K562 (cell line): ENCODE measurements around the gene HAUS6. TPM values are rescaled to one million over a fixed set of nuclear protein-coding genes. Genes with fewer than 3 reads are reported as not detected.
A peak's percentile ranks its signal among the peaks of the same experiment; 100 is the strongest.

Experiments
- ATAC-seq: fragments of 200-7000 bp; cut with Tn5 transposase; 3 replicates; pipeline ENCODE4 v1.9.1; 2020; ENCODE audit warnings: moderate library complexity
- Bru-seq: library from RNA; stranded (reverse); fragments of 400-500 nt; gene quantifications from one replicate; lab custom pipeline; 2021; lab: Mats Ljungman, UMichigan
- BruChase-seq, 2 experiments: library from RNA; stranded (reverse); fragments of 400-500 nt; gene quantifications; one replicate each; lab custom pipeline; 2021; lab: Mats Ljungman, UMichigan
- BruUV-seq: library from RNA; stranded (reverse); fragments of 400-500 nt; replicated peaks from 2 replicates; lab custom pipeline; 2021; lab: Mats Ljungman, UMichigan
- CTCF ChIA-PET: fragments of 300-600 bp; formaldehyde crosslinking; extraction: SDS; loops from one replicate; lab custom pipeline; 2021; ENCODE audit warnings: low intra/inter-chr PET ratio; lab: Yijun Ruan, JAX
- POLR2A ChIA-PET: fragments of 300-600, 350-650 bp; sonication (Branson Sonifier 250); formaldehyde crosslinking; extraction: SDS; loops from one replicate; lab custom pipeline; 2021; ENCODE audit warnings: antibody characterized with exemption, inconsistent platforms; lab: Yijun Ruan, JAX
- DNase-seq, 4 experiments: peaks; one replicate each; pipeline versions ENCODE4 v3.0.0 to v3.0.0-alpha.2; 2011 to 2018; ENCODE audit warnings: low spot score in 3 of 4, mixed read lengths in 3 of 4; ENCODE audit errors: extremely low read depth in 1 of 4
- FAIRE-seq: peaks from 2 replicates; lab custom pipeline; 2011; peaks lifted over from hg19 to GRCh38; lab: Jason Lieb, UNC
- H2AFZ ChIP-seq: 2 replicates; pipeline ENCODE4 v1.6.0; 2011; ENCODE audit warnings: low read depth, low read length, control low read depth, inconsistent platforms
- H3K27ac ChIP-seq: fragments of 200-600 bp; 3 replicates; pipeline ENCODE4 v1.8.0; 2011; ENCODE audit warnings: low read depth, mild to moderate bottlenecking, control low read depth, inconsistent platforms, low read length, moderate library complexity, mixed read lengths; ENCODE audit errors: extremely low read depth
- H3K27me3 ChIP-seq, 2 experiments: fragments of 300-600 bp in 1 of 2; 2 replicates in 1 of 2; 3 replicates in 1 of 2; pipeline versions ENCODE4 v1.6.0 to v1.8.0; 2011; ENCODE audit warnings: inconsistent platforms in 2 of 2, low read length in 2 of 2, mild to moderate bottlenecking in 1 of 2, mixed read lengths in 1 of 2, moderate library complexity in 1 of 2; ENCODE audit not compliant: control insufficient read depth in 2 of 2, insufficient read depth in 2 of 2
- H3K36me3 ChIP-seq: fragments of 300-600 bp; 3 replicates; pipeline ENCODE4 v1.8.0; 2011; ENCODE audit warnings: mild to moderate bottlenecking, low read length, inconsistent platforms; ENCODE audit not compliant: control insufficient read depth, insufficient read depth
- H3K4me1 ChIP-seq, 2 experiments: fragments of 200-600 bp in 1 of 2; replicated peaks in 1 of 2; 2 replicates in 1 of 2; 3 replicates in 1 of 2; pipeline versions ENCODE4 v1.5.1 to v1.8.0; 2011; ENCODE audit warnings: inconsistent platforms in 2 of 2, low read length in 2 of 2, mild to moderate bottlenecking in 1 of 2, mixed read lengths in 1 of 2, moderate library complexity in 1 of 2; ENCODE audit not compliant: control insufficient read depth in 2 of 2, insufficient read depth in 2 of 2
- H3K4me2 ChIP-seq: 2 replicates; pipeline ENCODE4 v1.6.1; 2011; ENCODE audit warnings: low read length, control low read depth, inconsistent platforms, mixed read lengths; ENCODE audit not compliant: insufficient read depth
- H3K4me3 ChIP-seq: fragments of 200-600 bp; sonication (generic), shearing (Covaris generic); 2 replicates; pipeline ENCODE4 v1.5.1; 2016; ENCODE audit warnings: control low read depth, inconsistent platforms
- H3K79me2 ChIP-seq: fragments of 200-600 bp; 3 replicates; pipeline ENCODE4 v1.8.0; 2011; ENCODE audit warnings: low read length, inconsistent platforms; ENCODE audit not compliant: control insufficient read depth, insufficient read depth
- H3K9ac ChIP-seq, 2 experiments: 2 replicates each; pipeline versions ENCODE4 v1.6.0 to v1.6.1; 2011; ENCODE audit warnings: low read depth in 2 of 2, low read length in 2 of 2, control low read depth in 1 of 2, inconsistent platforms in 1 of 2, mild to moderate bottlenecking in 1 of 2, mixed read lengths in 1 of 2; ENCODE audit not compliant: insufficient read depth in 1 of 2
- H3K9me1 ChIP-seq: one replicate; pipeline ENCODE4 v1.6.0; 2011; ENCODE audit warnings: inconsistent platforms, mild to moderate bottlenecking, low read length, moderate library complexity; ENCODE audit not compliant: control insufficient read depth, insufficient read depth
- H3K9me3 ChIP-seq: replicated peaks from 2 replicates; pipeline ENCODE4 v1.5.1; 2011; ENCODE audit warnings: low read depth, low read length, inconsistent platforms; ENCODE audit not compliant: control insufficient read depth, insufficient read depth
- H4K20me1 ChIP-seq: replicated peaks from 2 replicates; pipeline ENCODE4 v1.6.1; 2011; ENCODE audit warnings: low read length, inconsistent platforms, mixed read lengths; ENCODE audit not compliant: control insufficient read depth, insufficient read depth
- GATA2 ChIP-seq: sonication (generic); formaldehyde crosslinking; IDR thresholded peaks from 2 replicates; pipeline ENCODE4 v1.4.0; 2020; ENCODE audit warnings: mild to moderate bottlenecking, missing genetic modification reagents
- HLTF ChIP-seq: fragments of 450-650 bp; IDR thresholded peaks from 2 replicates; pipeline ENCODE4 v1.6.1; 2016
- POLR2AphosphoS5 ChIP-seq: IDR thresholded peaks from 2 replicates; pipeline ENCODE4 v1.6.1; 2011; ENCODE audit warnings: mild to moderate bottlenecking, low read depth, low read length, moderate library complexity; ENCODE audit not compliant: control insufficient read depth, insufficient read depth
- ZBED1 ChIP-seq: IDR thresholded peaks from 2 replicates; pipeline ENCODE4 v1.6.1; 2014
- ZBTB9 ChIP-seq: fragments of 450-650 bp; formaldehyde crosslinking; IDR thresholded peaks from 2 replicates; pipeline ENCODE4 v1.4.0; 2020; ENCODE audit warnings: mild to moderate bottlenecking, moderate library complexity
- ZFP1 ChIP-seq: fragments of 450-650 bp; formaldehyde crosslinking; IDR thresholded peaks from 2 replicates; pipeline ENCODE4 v1.4.0; 2020; ENCODE audit warnings: mild to moderate bottlenecking, mixed read lengths
- ZNF124 ChIP-seq: sonication (generic); formaldehyde crosslinking; IDR thresholded peaks from 2 replicates; pipeline ENCODE4 v1.8.1; 2022; ENCODE audit warnings: missing genetic modification reagents
- ZNF347 ChIP-seq: fragments of 450-650 bp; formaldehyde crosslinking; IDR thresholded peaks from 2 replicates; pipeline ENCODE4 v1.4.0; 2020; ENCODE audit warnings: low read depth, mild to moderate bottlenecking, moderate library complexity
- ZNF583 ChIP-seq: fragments of 250-450 bp; sonication (Bioruptor Pico); IDR thresholded peaks from 2 replicates; pipeline ENCODE4 v1.4.0; 2020
- WGBS: fragments of 100-300 bp; shearing (Covaris generic); methylation state at CpG from one replicate; pipeline ENCODE4 v1.1.6; 2016; ENCODE audit warnings: low coverage, mixed read lengths; ENCODE audit not compliant: insufficient coverage; ENCODE audit errors: missing lambda C conversion rate; 5-methylcytosine and 5-hydroxymethylcytosine counted together
- in situ Hi-C: fragments of 300-500 bp; cut with MboI; formaldehyde crosslinking; loops from 4 replicates; pipeline ENCODE4 v1.15.0; 2018; ENCODE audit warnings: inconsistent platforms, mixed read lengths
- intact Hi-C: fragments of 100-400 bp; cut with micrococcal nuclease; formaldehyde crosslinking; loops from 2 replicates; pipeline ENCODE4 v1.14.2; 2022
- long read RNA-seq, 3 experiments: library from polyadenylated mRNA in 2 of 3; library from RNA in 1 of 3; unstranded in 2 of 3; stranded (forward) in 1 of 3; transcript quantifications; one replicate each; pipeline ENCODE4 v2.0.0, GENCODE V29; 2019 to 2022
- polyA minus RNA-seq, 3 experiments: library from RNA; depleted of rRNA, polyadenylated mRNA; stranded (reverse); fragments of >200 nt; gene quantifications; 2 replicates each; pipeline ENCODE4 v1.2.3, GENCODE V29; 2011
- polyA plus RNA-seq, 8 experiments: library from polyadenylated mRNA; depleted of rRNA in 4 of 8; stranded (reverse) in 5 of 8; unstranded in 3 of 8; fragments of >200 nt; fragmentation: Nextera tagmentation in 2 of 8; fragmentation: Illumina TruSeq in 1 of 8; extraction: Ambion mirVana in 2 of 8; extraction: Trizol in 1 of 8; gene quantifications; 2 replicates each; pipeline versions ENCODE4 v1.2.1 to v1.2.3, GENCODE V29; 2011 to 2014; ENCODE audit warnings: inconsistent platforms in 1 of 8, missing spikeins in 1 of 8
- total RNA-seq, 7 experiments: library from RNA; depleted of rRNA in 6 of 7; stranded (reverse); fragments of >200 nt in 6 of 7; fragmentation: Illumina TruSeq in 2 of 7; extraction: Trizol in 2 of 7; gene quantifications; 2 replicates each; pipeline versions ENCODE4 v1.2.1 to v1.2.3, GENCODE V29; 2011 to 2021; ENCODE audit warnings: low replicate concordance in 1 of 7
- TF ChIP-seq, protein P1 (sequence below): fragments of 250-450 bp; sonication (Bioruptor Pico); IDR thresholded peaks from 2 replicates; pipeline ENCODE4 v1.8.0; 2022; ENCODE audit warnings: inconsistent platforms

Gene HAUS6, protein sequence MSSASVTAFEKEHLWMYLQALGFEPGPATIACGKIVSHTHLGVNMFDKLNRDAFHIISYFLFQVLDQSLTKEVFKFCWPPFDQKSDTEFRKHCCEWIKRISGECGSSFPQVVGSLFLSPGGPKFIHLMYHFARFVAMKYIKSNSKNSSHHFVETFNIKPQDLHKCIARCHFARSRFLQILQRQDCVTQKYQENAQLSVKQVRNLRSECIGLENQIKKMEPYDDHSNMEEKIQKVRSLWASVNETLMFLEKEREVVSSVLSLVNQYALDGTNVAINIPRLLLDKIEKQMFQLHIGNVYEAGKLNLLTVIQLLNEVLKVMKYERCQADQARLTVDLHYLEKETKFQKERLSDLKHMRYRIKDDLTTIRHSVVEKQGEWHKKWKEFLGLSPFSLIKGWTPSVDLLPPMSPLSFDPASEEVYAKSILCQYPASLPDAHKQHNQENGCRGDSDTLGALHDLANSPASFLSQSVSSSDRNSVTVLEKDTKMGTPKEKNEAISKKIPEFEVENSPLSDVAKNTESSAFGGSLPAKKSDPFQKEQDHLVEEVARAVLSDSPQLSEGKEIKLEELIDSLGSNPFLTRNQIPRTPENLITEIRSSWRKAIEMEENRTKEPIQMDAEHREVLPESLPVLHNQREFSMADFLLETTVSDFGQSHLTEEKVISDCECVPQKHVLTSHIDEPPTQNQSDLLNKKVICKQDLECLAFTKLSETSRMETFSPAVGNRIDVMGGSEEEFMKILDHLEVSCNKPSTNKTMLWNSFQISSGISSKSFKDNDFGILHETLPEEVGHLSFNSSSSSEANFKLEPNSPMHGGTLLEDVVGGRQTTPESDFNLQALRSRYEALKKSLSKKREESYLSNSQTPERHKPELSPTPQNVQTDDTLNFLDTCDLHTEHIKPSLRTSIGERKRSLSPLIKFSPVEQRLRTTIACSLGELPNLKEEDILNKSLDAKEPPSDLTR
- 9.3 and 32.6 TPM in 2 replicates for total RNA-seq (2011; cell fraction: chromatin; rRNA removed; ENCODE audit: low replicate concordance)
- 9.8 and 12.0 TPM in 2 replicates for total RNA-seq (2011; cell fraction: nucleolus; rRNA removed)
- total RNA-seq (2011; cell fraction: nucleoplasm; rRNA removed), result 16.6 and 25.2 TPM in 2 replicates
- total RNA-seq (2014; rRNA removed), result 16.1 and 17.6 TPM in 2 replicates
- total RNA-seq (2014; rRNA removed; fragmentation: Illumina TruSeq; extraction: Trizol), result 31.7 and 40.5 TPM in 2 replicates
- total RNA-seq (2015; rRNA removed; fragmentation: Illumina TruSeq; extraction: Trizol), result 27.2 and 30.2 TPM in 2 replicates
- 22.5 and 23.1 TPM in 2 replicates for total RNA-seq (2021)
- 19.6 and 29.7 TPM in 2 replicates for polyA plus RNA-seq (2011; rRNA removed)
- 5.5 and 7.6 TPM in 2 replicates for polyA plus RNA-seq (2011; cell fraction: cytosol; rRNA removed)
- 10.6 and 13.1 TPM in 2 replicates for polyA plus RNA-seq (2011; cell fraction: nucleus; rRNA removed)
- polyA plus RNA-seq (2012), result 12.4 and 12.6 TPM in 2 replicates
- polyA plus RNA-seq (2014; fragmentation: Illumina TruSeq; extraction: Trizol), result 21.7 and 23.9 TPM in 2 replicates
- polyA plus RNA-seq (2014; fragmentation: Nextera tagmentation; extraction: Ambion mirVana), result 10 to 100 TPM; 10.2 to 17.6 TPM
- 15.9 and 17.2 TPM in 2 replicates for polyA plus RNA-seq (2014; rRNA removed)
- polyA minus RNA-seq (2011; rRNA and poly(A)+ RNA removed), result 34.3 and 35.6 TPM in 2 replicates
- polyA minus RNA-seq (2011; cell fraction: cytosol; rRNA and poly(A)+ RNA removed), result 10.6 and 16.1 TPM in 2 replicates
- 11.8 and 16.2 TPM in 2 replicates for polyA minus RNA-seq (2011; cell fraction: nucleus; rRNA and poly(A)+ RNA removed)
- percentile 81 among the genes with signal in this experiment for Bru-seq, nascent RNA
- BruChase-seq, experiment 1, labeled RNA remaining after a 2-hour chase, result percentile 90 among the genes with signal in this experiment
- percentile 91 among the genes with signal in this experiment for BruChase-seq, experiment 2, labeled RNA remaining after a 6-hour chase
- long read RNA-seq, experiment 1, full-length matches to known transcripts, result 69 of 117 reads
- long read RNA-seq, experiment 1, partial matches to known transcripts, result 28 of 117 reads
- long read RNA-seq, experiment 1, other reads (novel, unspliced or antisense), result 20 of 117 reads
- long read RNA-seq, experiment 2, partial matches to known transcripts, result 3 of 16 reads
- long read RNA-seq, experiment 2, other reads (novel, unspliced or antisense), result 13 of 16 reads
- long read RNA-seq, experiment 3, full-length matches to known transcripts, result 3 of 30 reads
- long read RNA-seq, experiment 3, partial matches to known transcripts, result 25 of 30 reads
- long read RNA-seq, experiment 3, other reads (novel, unspliced or antisense), result 2 of 30 reads

DNA sequence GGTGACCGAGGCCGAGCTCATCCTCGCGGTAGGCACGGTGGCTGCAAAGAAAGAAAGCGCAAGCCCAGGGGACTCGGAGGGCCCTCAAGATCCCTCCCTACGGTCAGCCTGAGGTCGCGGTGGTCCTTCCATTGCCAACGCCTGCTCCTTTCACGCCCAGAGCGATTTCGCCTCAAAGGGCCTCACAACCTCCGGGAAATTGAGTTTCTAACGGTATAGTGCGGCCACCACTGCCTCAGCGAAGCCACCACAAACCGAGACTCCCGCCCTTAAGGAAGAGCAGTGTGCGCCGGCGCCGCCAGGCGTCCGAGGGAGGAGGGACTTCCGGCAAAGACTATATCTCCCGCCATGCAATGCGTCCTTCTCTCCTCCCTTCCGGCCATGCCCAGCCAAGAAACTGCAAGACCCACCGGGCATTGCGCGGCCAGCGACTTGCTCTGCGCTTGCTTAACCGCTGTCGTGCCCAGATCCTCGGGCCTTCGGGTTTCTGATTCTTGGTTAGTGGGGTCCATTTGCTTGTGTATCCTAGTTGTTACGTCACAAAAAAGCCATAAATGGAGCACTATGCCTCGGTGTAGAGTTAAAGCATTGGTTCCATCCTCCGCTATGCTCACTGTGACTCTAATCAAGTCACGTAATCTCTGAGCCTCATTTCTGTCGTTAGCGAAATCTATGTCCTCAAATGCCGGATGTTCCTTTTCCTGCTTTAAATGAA, at the start of gene HAUS6:
Gene HAUS6 (minus strand): TSS at position 274 of the 715 bp plus-strand sequence. CDS start 253 bp downstream, at position 21.
- Histone ChIP-seq H3K9me1 (no peaks in the 10 kb centered on the region), H3K27ac (peak within 1 kb of the TSS; percentile 82), H3K79me2 (peaks cover 47% of the 10 kb centered on the region), H3K36me3 (peaks cover 14% of the 10 kb centered on the region; the same call in 2 of the 3 replicates), H3K4me1 (peaks cover 4 to 6% of the 10 kb centered on the region in 2 experiments; a peak in 3 of 5 replicates), H3K27me3 (no peaks in the 10 kb centered on the region), H3K4me2 (peak within 1 kb of the TSS; percentile 89), H3K9me3 (no peaks in the 10 kb centered on the region), H3K4me3 (peak within 1 kb of the TSS; percentile 89), H2AFZ (peak within 1 kb of the TSS; percentile 94), H3K9ac (peak within 1 kb of the TSS; percentile 81 to 92), H4K20me1 (no peaks in the 10 kb centered on the region)
- CTCF ChIA-PET, result no interaction called here
- no TSS peak for BruUV-seq
- DNase-seq, result peak; percentile 80 to 95 (median 84)
- FAIRE-seq, result peak; percentile 99
- intact Hi-C loops, result no loop called here
- 1% methylated on average over 29 of the region's 46 CpGs for WGBS
- ATAC-seq, result peak; percentile 96
- in situ Hi-C loops, result loop anchor here (5.0 kb wide), 1 partner anchor 80 kb away; no protein-coding TSS in a partner anchor
- POLR2A ChIA-PET, result interaction anchor here (0.6 to 1.5 kb wide), 9 partner anchors 15 to 409 kb away, joined by 3 to 5 read pairs (median 3); no protein-coding TSS in a partner anchor
- TF ChIP-seq ZFP1 (CRISPR knock-in tag), result no peak
- no peak for TF ChIP-seq ZNF124 (CRISPR knock-in tag)
- TF ChIP-seq GATA2 (CRISPR knock-in tag), result no peak
- peak; percentile 80 for TF ChIP-seq POLR2AphosphoS5
- TF ChIP-seq HLTF, result no peak
- no peak for TF ChIP-seq ZNF347 (CRISPR knock-in tag)
- TF ChIP-seq, protein P1, sequence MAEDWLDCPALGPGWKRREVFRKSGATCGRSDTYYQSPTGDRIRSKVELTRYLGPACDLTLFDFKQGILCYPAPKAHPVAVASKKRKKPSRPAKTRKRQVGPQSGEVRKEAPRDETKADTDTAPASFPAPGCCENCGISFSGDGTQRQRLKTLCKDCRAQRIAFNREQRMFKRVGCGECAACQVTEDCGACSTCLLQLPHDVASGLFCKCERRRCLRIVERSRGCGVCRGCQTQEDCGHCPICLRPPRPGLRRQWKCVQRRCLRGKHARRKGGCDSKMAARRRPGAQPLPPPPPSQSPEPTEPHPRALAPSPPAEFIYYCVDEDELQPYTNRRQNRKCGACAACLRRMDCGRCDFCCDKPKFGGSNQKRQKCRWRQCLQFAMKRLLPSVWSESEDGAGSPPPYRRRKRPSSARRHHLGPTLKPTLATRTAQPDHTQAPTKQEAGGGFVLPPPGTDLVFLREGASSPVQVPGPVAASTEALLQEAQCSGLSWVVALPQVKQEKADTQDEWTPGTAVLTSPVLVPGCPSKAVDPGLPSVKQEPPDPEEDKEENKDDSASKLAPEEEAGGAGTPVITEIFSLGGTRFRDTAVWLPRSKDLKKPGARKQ, result no peak
- TF ChIP-seq ZBTB9 (CRISPR knock-in tag), result 0 out of 2 replicates have a peak, but pooled peaks have one; percentile 20
- TF ChIP-seq ZNF583, result no peak
- no peak for TF ChIP-seq ZBED1
